HEK293 (cell line): ENCODE measurements around the gene PRX.

Source experiments
- CTCF ChIA-PET: fragments of 350-600 bp; formaldehyde crosslinking; extraction: SDS; loops from one replicate; lab custom pipeline; 2021; ENCODE audit warnings: antibody characterized with exemption; lab: Yijun Ruan, JAX
- POLR2A ChIA-PET: fragments of 300-600 bp; formaldehyde crosslinking; extraction: SDS; loops from one replicate; lab custom pipeline; 2020; ENCODE audit warnings: antibody characterized with exemption, inconsistent platforms; lab: Yijun Ruan, JAX
- H3K27ac ChIP-seq: fragments of 200-500 bp; sonication (Bioruptor generic); 2 replicates; pipeline ENCODE4 v1.5.1; 2014; ENCODE audit warnings: low read depth, low read length, control low read depth, inconsistent platforms; ENCODE audit errors: extremely low read depth
- H3K36me3 ChIP-seq, 2 experiments: fragments of 200-500 bp in 1 of 2; sonication (Bioruptor generic) in 1 of 2; 1 replicate in 1 of 2; 2 replicates in 1 of 2; pipeline ENCODE4 v1.5.1; 2014 to 2017; ENCODE audit warnings: inconsistent platforms in 2 of 2, low read length in 2 of 2; ENCODE audit not compliant: control insufficient read depth in 2 of 2, insufficient read depth in 1 of 2
- H3K4me1 ChIP-seq: fragments of 200-500 bp; sonication (Bioruptor generic); 2 replicates; pipeline ENCODE4 v1.5.1; 2014; ENCODE audit warnings: mild to moderate bottlenecking, low read length, inconsistent platforms; ENCODE audit not compliant: control insufficient read depth, insufficient read depth
- H3K4me3 ChIP-seq: 2 replicates; pipeline ENCODE4 v1.5.1; 2011; ENCODE audit warnings: low read depth, mild to moderate bottlenecking, control low read depth, low read length, moderate library complexity
- H3K9me3 ChIP-seq: fragments of 200-500 bp; sonication (Bioruptor generic); 2 replicates; pipeline ENCODE4 v1.5.1; 2014; ENCODE audit warnings: low read depth, low read length, inconsistent platforms; ENCODE audit not compliant: control insufficient read depth, insufficient read depth
- KLF1 ChIP-seq: fragments of 450-650 bp; formaldehyde crosslinking; IDR thresholded peaks from 2 replicates; pipeline ENCODE4 v1.5.1; 2016; ENCODE audit warnings: missing biosample characterization, missing genetic modification characterization
- KLF16 ChIP-seq: fragments of 450-650 bp; formaldehyde crosslinking; IDR thresholded peaks from 2 replicates; pipeline ENCODE4 v1.5.1; 2017; ENCODE audit warnings: missing biosample characterization, missing genetic modification characterization
- OVOL3 ChIP-seq: fragments of 450-650 bp; formaldehyde crosslinking; IDR thresholded peaks from 2 replicates; pipeline ENCODE4 v1.5.1; 2016; ENCODE audit warnings: missing biosample characterization, missing genetic modification characterization
- REST ChIP-seq: fragments of 450-650 bp; formaldehyde crosslinking; IDR thresholded peaks from 2 replicates; pipeline ENCODE4 v1.5.1; 2016; ENCODE audit warnings: missing biosample characterization, missing genetic modification characterization
- TCF7L2 ChIP-seq: IDR thresholded peaks from 2 replicates; pipeline ENCODE4 v1.6.1; 2011; ENCODE audit warnings: low read depth, mild to moderate bottlenecking, inconsistent platforms, low read length, moderate library complexity, borderline replicate concordance
- ZBTB20 ChIP-seq: fragments of 450-650 bp; formaldehyde crosslinking; IDR thresholded peaks from 2 replicates; pipeline ENCODE4 v1.5.1; 2016; ENCODE audit warnings: missing biosample characterization, missing genetic modification characterization
- ZFHX2 ChIP-seq: fragments of 450-650 bp; formaldehyde crosslinking; conservative IDR thresholded peaks from 2 replicates; pipeline ENCODE4 v1.5.1; 2016; ENCODE audit warnings: missing biosample characterization, missing genetic modification characterization
- ZFP37 ChIP-seq: fragments of 450-650 bp; formaldehyde crosslinking; IDR thresholded peaks from 2 replicates; pipeline ENCODE4 v1.5.1; 2016; ENCODE audit warnings: missing biosample characterization, missing genetic modification characterization
- ZNF16 ChIP-seq: fragments of 450-650 bp; formaldehyde crosslinking; IDR thresholded peaks from 2 replicates; pipeline ENCODE4 v1.5.1; 2016; ENCODE audit warnings: low read depth, missing biosample characterization, missing genetic modification characterization
- ZNF174 ChIP-seq: fragments of 450-650 bp; formaldehyde crosslinking; IDR thresholded peaks from 2 replicates; pipeline ENCODE4 v1.5.0; 2017; ENCODE audit warnings: missing biosample characterization, mild to moderate bottlenecking, missing genetic modification characterization
- ZNF18 ChIP-seq: fragments of 450-650 bp; formaldehyde crosslinking; IDR thresholded peaks from 2 replicates; pipeline ENCODE4 v1.5.1; 2016; ENCODE audit warnings: missing biosample characterization, missing genetic modification characterization
- ZNF23 ChIP-seq: fragments of 450-650 bp; formaldehyde crosslinking; IDR thresholded peaks from 2 replicates; pipeline ENCODE4 v1.5.1; 2016; ENCODE audit warnings: missing biosample characterization, missing genetic modification characterization, borderline replicate concordance
- ZNF280D ChIP-seq: fragments of 450-650 bp; formaldehyde crosslinking; IDR thresholded peaks from 2 replicates; pipeline ENCODE4 v1.5.1; 2016; ENCODE audit warnings: missing biosample characterization, missing genetic modification characterization
- ZNF37A ChIP-seq: fragments of 450-650 bp; IDR thresholded peaks from 2 replicates; pipeline ENCODE4 v1.5.1; 2018; ENCODE audit warnings: missing biosample characterization, missing genetic modification characterization
- ZNF624 ChIP-seq: fragments of 450-650 bp; formaldehyde crosslinking; IDR thresholded peaks from 2 replicates; pipeline ENCODE4 v1.5.1; 2017; ENCODE audit warnings: missing biosample characterization, missing genetic modification characterization
- ZNF629 ChIP-seq: fragments of 450-650 bp; formaldehyde crosslinking; IDR thresholded peaks from 2 replicates; pipeline ENCODE4 v1.5.1; 2017; ENCODE audit warnings: missing biosample characterization, missing genetic modification characterization
- TF ChIP-seq, protein P1 (sequence below): fragments of 450-650 bp; formaldehyde crosslinking; IDR thresholded peaks from 2 replicates; pipeline ENCODE4 v1.5.1; 2016; ENCODE audit warnings: missing biosample characterization, missing genetic modification characterization
- TF ChIP-seq, protein P2 (sequence below): IDR thresholded peaks from 2 replicates; pipeline ENCODE4 v1.6.1; 2011; ENCODE audit warnings: mild to moderate bottlenecking, low read depth, low read length, borderline replicate concordance

Gene PRX

GRCh38 chr19:40398417-40399131 lies 14.6 kb downstream of the PRX start (continued):
- no peak for TF ChIP-seq REST (tag by site-specific recombination)

- H3K27ac ChIP-seq: no peak overlapping the region
- H3K4me3 ChIP-seq: no peak overlapping the region
- H3K4me1 ChIP-seq: no peaks in the 10 kb centered on the region
- no peaks in the 10 kb centered on the region for H3K9me3 ChIP-seq
- no peaks in the 10 kb centered on the region; a peak in 1 of 3 replicates for H3K36me3 ChIP-seq
- ChIA-PET POLR2A (interaction anchor here (0.9 to 2.0 kb wide), 3 partner anchors 23 to 28 kb away, joined by 3 to 5 read pairs (median 4); partner anchors contain the start of gene SERTAD1), CTCF (interaction anchor here (0.5 kb wide), 1 partner anchor 113 kb away, joined by 3 read pairs; no protein-coding TSS in a partner anchor)
- no peak for TF ChIP-seq KLF16 (tag by site-specific recombination)
- no peak for TF ChIP-seq ZNF18 (tag by site-specific recombination)
- no peak for TF ChIP-seq ZNF624
- no peak for TF ChIP-seq OVOL3 (tag by site-specific recombination)
- TF ChIP-seq ZNF174: no peak
- TF ChIP-seq, protein P1, sequence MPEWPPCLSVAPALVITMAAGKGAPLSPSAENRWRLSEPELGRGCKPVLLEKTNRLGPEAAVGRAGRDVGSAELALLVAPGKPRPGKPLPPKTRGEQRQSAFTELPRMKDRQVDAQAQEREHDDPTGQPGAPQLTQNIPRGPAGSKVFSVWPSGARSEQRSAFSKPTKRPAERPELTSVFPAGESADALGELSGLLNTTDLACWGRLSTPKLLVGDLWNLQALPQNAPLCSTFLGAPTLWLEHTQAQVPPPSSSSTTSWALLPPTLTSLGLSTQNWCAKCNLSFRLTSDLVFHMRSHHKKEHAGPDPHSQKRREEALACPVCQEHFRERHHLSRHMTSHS (tag by site-specific recombination): no peak
- no peak for TF ChIP-seq ZBTB20 (tag by site-specific recombination)
- TF ChIP-seq ZNF280D (tag by site-specific recombination): no peak
- TF ChIP-seq TCF7L2: no peak
- TF ChIP-seq, protein P2, sequence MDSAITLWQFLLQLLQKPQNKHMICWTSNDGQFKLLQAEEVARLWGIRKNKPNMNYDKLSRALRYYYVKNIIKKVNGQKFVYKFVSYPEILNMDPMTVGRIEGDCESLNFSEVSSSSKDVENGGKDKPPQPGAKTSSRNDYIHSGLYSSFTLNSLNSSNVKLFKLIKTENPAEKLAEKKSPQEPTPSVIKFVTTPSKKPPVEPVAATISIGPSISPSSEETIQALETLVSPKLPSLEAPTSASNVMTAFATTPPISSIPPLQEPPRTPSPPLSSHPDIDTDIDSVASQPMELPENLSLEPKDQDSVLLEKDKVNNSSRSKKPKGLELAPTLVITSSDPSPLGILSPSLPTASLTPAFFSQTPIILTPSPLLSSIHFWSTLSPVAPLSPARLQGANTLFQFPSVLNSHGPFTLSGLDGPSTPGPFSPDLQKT: no peak
- no peak for TF ChIP-seq ZFHX2 (tag by site-specific recombination)
- TF ChIP-seq ZNF629 (tag by site-specific recombination): no peak
- no peak for TF ChIP-seq ZFP37 (tag by site-specific recombination)
- no peak for TF ChIP-seq ZNF16 (tag by site-specific recombination)
- TF ChIP-seq ZNF37A (tag by site-specific recombination): no peak
- no peak for TF ChIP-seq KLF1 (tag by site-specific recombination)
- TF ChIP-seq ZNF23 (tag by site-specific recombination): no peak
These were observed 15.6 kb downstream of the PRX start for GRCh38 chr19:40397568-40397906.
